ENCODE results near the gene DGKD.

The DGKD gene

DNA sequence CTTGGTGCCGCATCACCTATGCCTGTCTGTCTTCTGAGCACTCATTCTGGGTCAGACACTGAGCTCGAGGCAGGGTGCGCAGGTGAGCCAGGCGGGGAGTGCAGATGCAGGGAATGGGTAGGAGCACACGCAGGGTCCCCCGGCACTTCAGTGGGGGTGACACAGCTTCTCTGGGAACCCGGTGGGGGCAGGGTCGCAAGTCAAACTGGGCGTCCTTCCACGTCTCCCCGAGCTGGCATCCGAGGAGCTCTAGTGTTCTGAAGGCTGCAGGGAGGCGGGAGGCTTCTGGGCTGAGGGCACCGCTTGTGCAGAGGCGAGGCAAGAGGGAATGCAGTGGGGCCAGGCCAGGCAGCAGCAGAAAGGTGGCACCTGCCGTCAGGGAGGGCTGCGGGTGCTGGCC, 86.0 kb downstream of the DGKD start:
- ATAC-seq = no peak
- TF ChIP-seq BACH2 (CRISPR knock-in tag; IDR thresholded peaks at IDR 0.05; ENCODE audit: borderline replicate concordance) (no peak), PPARA (CRISPR knock-in tag; IDR thresholded peaks at IDR 0.05; ENCODE audit: borderline replicate concordance) (no peak), SNAI2 (CRISPR knock-in tag; IDR thresholded peaks at IDR 0.05) (no peak), ISL1 (CRISPR knock-in tag; IDR thresholded peaks at IDR 0.05) (no peak), ZC3H10 (CRISPR knock-in tag; IDR thresholded peaks at IDR 0.05) (no peak), OSR1 (CRISPR knock-in tag; IDR thresholded peaks at IDR 0.05) (no peak), ZNF8 (CRISPR knock-in tag; IDR thresholded peaks at IDR 0.05) (no peak), ZNF565 (CRISPR knock-in tag; conservative IDR thresholded peaks at IDR 0.05; ENCODE audit: low read depth) (no peak), ESRRG (CRISPR knock-in tag; IDR thresholded peaks at IDR 0.05) (no peak), ZFP3 (CRISPR knock-in tag; IDR thresholded peaks at IDR 0.05) (no peak), TOX (CRISPR knock-in tag; IDR thresholded peaks at IDR 0.05; ENCODE audit: borderline replicate concordance) (no peak)
- TF ChIP-seq, protein P1, sequence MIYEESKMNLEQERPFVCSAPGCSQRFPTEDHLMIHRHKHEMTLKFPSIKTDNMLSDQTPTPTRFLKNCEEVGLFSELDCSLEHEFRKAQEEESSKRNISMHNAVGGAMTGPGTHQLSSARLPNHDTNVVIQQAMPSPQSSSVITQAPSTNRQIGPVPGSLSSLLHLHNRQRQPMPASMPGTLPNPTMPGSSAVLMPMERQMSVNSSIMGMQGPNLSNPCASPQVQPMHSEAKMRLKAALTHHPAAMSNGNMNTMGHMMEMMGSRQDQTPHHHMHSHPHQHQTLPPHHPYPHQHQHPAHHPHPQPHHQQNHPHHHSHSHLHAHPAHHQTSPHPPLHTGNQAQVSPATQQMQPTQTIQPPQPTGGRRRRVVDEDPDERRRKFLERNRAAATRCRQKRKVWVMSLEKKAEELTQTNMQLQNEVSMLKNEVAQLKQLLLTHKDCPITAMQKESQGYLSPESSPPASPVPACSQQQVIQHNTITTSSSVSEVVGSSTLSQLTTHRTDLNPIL (CRISPR knock-in tag; IDR thresholded peaks at IDR 0.05; ENCODE audit: low read depth) = no peak
- TF ChIP-seq, protein P2, sequence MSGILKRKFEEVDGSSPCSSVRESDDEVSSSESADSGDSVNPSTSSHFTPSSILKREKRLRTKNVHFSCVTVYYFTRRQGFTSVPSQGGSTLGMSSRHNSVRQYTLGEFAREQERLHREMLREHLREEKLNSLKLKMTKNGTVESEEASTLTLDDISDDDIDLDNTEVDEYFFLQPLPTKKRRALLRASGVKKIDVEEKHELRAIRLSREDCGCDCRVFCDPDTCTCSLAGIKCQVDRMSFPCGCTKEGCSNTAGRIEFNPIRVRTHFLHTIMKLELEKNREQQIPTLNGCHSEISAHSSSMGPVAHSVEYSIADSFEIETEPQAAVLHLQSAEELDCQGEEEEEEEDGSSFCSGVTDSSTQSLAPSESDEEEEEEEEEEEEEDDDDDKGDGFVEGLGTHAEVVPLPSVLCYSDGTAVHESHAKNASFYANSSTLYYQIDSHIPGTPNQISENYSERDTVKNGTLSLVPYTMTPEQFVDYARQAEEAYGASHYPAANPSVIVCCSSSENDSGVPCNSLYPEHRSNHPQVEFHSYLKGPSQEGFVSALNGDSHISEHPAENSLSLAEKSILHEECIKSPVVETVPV (CRISPR knock-in tag; IDR thresholded peaks at IDR 0.05) = no peak
- TF ChIP-seq, protein P3, sequence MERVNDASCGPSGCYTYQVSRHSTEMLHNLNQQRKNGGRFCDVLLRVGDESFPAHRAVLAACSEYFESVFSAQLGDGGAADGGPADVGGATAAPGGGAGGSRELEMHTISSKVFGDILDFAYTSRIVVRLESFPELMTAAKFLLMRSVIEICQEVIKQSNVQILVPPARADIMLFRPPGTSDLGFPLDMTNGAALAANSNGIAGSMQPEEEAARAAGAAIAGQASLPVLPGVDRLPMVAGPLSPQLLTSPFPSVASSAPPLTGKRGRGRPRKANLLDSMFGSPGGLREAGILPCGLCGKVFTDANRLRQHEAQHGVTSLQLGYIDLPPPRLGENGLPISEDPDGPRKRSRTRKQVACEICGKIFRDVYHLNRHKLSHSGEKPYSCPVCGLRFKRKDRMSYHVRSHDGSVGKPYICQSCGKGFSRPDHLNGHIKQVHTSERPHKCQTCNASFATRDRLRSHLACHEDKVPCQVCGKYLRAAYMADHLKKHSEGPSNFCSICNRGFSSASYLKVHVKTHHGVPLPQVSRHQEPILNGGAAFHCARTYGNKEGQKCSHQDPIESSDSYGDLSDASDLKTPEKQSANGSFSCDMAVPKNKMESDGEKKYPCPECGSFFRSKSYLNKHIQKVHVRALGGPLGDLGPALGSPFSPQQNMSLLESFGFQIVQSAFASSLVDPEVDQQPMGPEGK (CRISPR knock-in tag; IDR thresholded peaks at IDR 0.05; ENCODE audit: borderline replicate concordance) = no peak

DNA sequence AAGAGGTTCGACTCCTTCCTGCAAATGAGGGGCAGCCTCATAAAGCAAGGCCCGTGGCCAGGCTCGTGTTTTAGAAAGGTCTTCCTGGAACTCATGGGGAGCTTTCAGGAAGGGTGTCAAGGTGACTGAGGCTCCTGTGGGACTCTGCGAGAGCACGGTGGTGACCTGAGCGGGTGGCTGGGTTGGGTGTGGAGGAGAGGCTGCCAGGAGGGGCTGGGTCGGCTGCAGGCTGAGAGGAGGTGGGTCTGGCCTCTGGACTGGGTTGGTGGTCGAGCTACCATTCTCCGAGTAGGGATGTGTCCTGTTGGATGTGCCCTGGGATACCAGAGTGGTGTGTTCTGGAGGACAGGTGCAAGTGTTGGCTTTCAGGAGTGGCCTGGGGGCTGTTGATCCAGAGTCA, 86.4 kb downstream of the DGKD start:
- no peak for ATAC-seq
- no peak for TF ChIP-seq ISL1 (CRISPR knock-in tag; IDR thresholded peaks at IDR 0.05)
- no peak for TF ChIP-seq ZNF70 (CRISPR knock-in tag; IDR thresholded peaks at IDR 0.05)
- TF ChIP-seq, protein P3 (CRISPR knock-in tag; IDR thresholded peaks at IDR 0.05; ENCODE audit: borderline replicate concordance) = no peak
- no peak for TF ChIP-seq ARNTL (CRISPR knock-in tag; IDR thresholded peaks at IDR 0.05; ENCODE audit: borderline replicate concordance, low read depth)
- TF ChIP-seq ZNF8 (CRISPR knock-in tag; IDR thresholded peaks at IDR 0.05) = no peak
- TF ChIP-seq, protein P2 (CRISPR knock-in tag; IDR thresholded peaks at IDR 0.05) = no peak
- no peak for TF ChIP-seq RARB (CRISPR knock-in tag; IDR thresholded peaks at IDR 0.05)
- TF ChIP-seq, protein P4, sequence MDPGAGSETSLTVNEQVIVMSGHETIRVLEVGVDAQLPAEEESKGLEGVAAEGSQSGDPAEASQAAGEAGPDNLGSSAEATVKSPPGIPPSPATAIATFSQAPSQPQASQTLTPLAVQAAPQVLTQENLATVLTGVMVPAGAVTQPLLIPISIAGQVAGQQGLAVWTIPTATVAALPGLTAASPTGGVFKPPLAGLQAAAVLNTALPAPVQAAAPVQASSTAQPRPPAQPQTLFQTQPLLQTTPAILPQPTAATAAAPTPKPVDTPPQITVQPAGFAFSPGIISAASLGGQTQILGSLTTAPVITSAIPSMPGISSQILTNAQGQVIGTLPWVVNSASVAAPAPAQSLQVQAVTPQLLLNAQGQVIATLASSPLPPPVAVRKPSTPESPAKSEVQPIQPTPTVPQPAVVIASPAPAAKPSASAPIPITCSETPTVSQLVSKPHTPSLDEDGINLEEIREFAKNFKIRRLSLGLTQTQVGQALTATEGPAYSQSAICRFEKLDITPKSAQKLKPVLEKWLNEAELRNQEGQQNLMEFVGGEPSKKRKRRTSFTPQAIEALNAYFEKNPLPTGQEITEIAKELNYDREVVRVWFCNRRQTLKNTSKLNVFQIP (CRISPR knock-in tag; IDR thresholded peaks at IDR 0.05; ENCODE audit: borderline replicate concordance, low read depth) = no peak
- no peak for TF ChIP-seq GLIS3 (CRISPR knock-in tag; IDR thresholded peaks at IDR 0.05)
- TF ChIP-seq TOX (CRISPR knock-in tag; IDR thresholded peaks at IDR 0.05; ENCODE audit: borderline replicate concordance) = no peak
- TF ChIP-seq, protein P1 (CRISPR knock-in tag; IDR thresholded peaks at IDR 0.05; ENCODE audit: low read depth) = no peak
- no peak for TF ChIP-seq ZNF565 (CRISPR knock-in tag; conservative IDR thresholded peaks at IDR 0.05; ENCODE audit: low read depth)

Measured in SK-N-SH treated with all-trans-retinoic acid at 6 μM for 48 hours (cell line).